ENCODE data around the gene ZNF416.

ZNF416 gene

GRCh38 chr19:57576661-57577060 is 2.0 kb downstream of the ZNF416 start:
- no peak for TF ChIP-seq POLR2A (IDR thresholded peaks at IDR 0.05; ENCODE audit: low read depth, low read length)
- DNase-seq (ENCODE audit: insufficient read length, low spot score), result no peak
- no peak for FAIRE-seq

- DNase-seq (ENCODE audit: insufficient read length, low spot score) (no peak), FAIRE-seq (no peak)
- no peak for TF ChIP-seq POLR2A (IDR thresholded peaks at IDR 0.05; ENCODE audit: low read depth, low read length)
Measured at GRCh38 chr19:57572415-57572947, 6.2 kb downstream of the ZNF416 start.

GRCh38 chr19:57570707-57571106 is 8.0 kb downstream of the ZNF416 start:
- FAIRE-seq (no peak), DNase-seq (ENCODE audit: insufficient read length, low spot score) (no peak)
- no peak for TF ChIP-seq POLR2A (IDR thresholded peaks at IDR 0.05; ENCODE audit: low read depth, low read length)

GRCh38 chr19:57566396-57567265 is 12.1 kb downstream of the ZNF416 start:
- FAIRE-seq (no peak), DNase-seq (ENCODE audit: insufficient read length, low spot score) (no peak)
- TF ChIP-seq POLR2A (IDR thresholded peaks at IDR 0.05; ENCODE audit: low read depth, low read length), result no peak

- TF ChIP-seq POLR2A (IDR thresholded peaks at IDR 0.05; ENCODE audit: low read depth, low read length), result no peak
- no peak for FAIRE-seq
Measured at GRCh38 chr19:57563547-57563946, 15.2 kb downstream of the ZNF416 start.

GRCh38 chr19:57560049-57560491 is 18.6 kb downstream of the ZNF416 start:
- DNase-seq (ENCODE audit: insufficient read length, low spot score) (peak; percentile 76), FAIRE-seq (no peak)
- peak; percentile 56 for TF ChIP-seq POLR2A (IDR thresholded peaks at IDR 0.05; ENCODE audit: low read depth, low read length)

More at GRCh38 chr19:57563547-57563946, 15.2 kb downstream of the ZNF416 start:
- DNase-seq (ENCODE audit: insufficient read length, low spot score), result no peak

GRCh38 chr19:57559404-57560025 is 19.2 kb downstream of the ZNF416 start, which contains the start of gene ZNF550:
Gene ZNF550 (minus strand): TSS chr19:57559863. CDS start chr19:57559682, 181 bp downstream.
- DNase-seq (ENCODE audit: insufficient read length, low spot score) (peak; percentile 96), FAIRE-seq (peak; percentile 15)
- TF ChIP-seq POLR2A (IDR thresholded peaks at IDR 0.05; ENCODE audit: low read depth, low read length), result peak; percentile 93

GRCh38 chr19:57559008-57559403 is 19.7 kb downstream of the ZNF416 start:
- no peak for FAIRE-seq
- 0 out of 2 replicates have a peak, but pooled peaks have one; percentile 14 for TF ChIP-seq POLR2A (IDR thresholded peaks at IDR 0.05; ENCODE audit: low read depth, low read length)
- DNase-seq (ENCODE audit: insufficient read length, low spot score), result peak; percentile 87

- FAIRE-seq (no peak), DNase-seq (ENCODE audit: insufficient read length, low spot score) (no peak)
- TF ChIP-seq POLR2A (IDR thresholded peaks at IDR 0.05; ENCODE audit: low read depth, low read length), result no peak
Measured at GRCh38 chr19:57558525-57558924, 20.2 kb downstream of the ZNF416 start.

- DNase-seq (ENCODE audit: insufficient read length, low spot score), result no peak
- no peak for TF ChIP-seq POLR2A (IDR thresholded peaks at IDR 0.05; ENCODE audit: low read depth, low read length)
- no peak for FAIRE-seq
Measured at GRCh38 chr19:57557659-57558058, 21.1 kb downstream of the ZNF416 start.

- FAIRE-seq (no peak), DNase-seq (ENCODE audit: insufficient read length, low spot score) (no peak)
- no peak for TF ChIP-seq POLR2A (IDR thresholded peaks at IDR 0.05; ENCODE audit: low read depth, low read length)
Measured at GRCh38 chr19:57552432-57552831, 26.3 kb downstream of the ZNF416 start.

- DNase-seq (ENCODE audit: insufficient read length, low spot score) (no peak), FAIRE-seq (no peak)
- TF ChIP-seq POLR2A (IDR thresholded peaks at IDR 0.05; ENCODE audit: low read depth, low read length), result no peak
Measured at GRCh38 chr19:57546513-57546912, 32.2 kb downstream of the ZNF416 start.

GRCh38 chr19:57537953-57538547 is 40.7 kb downstream of the ZNF416 start:
- FAIRE-seq, result no peak
- no peak for DNase-seq (ENCODE audit: insufficient read length, low spot score)
- TF ChIP-seq POLR2A (IDR thresholded peaks at IDR 0.05; ENCODE audit: low read depth, low read length), result no peak

Data from H54 (cell line).